Measurements from ENCODE around the gene PLCH2. TPM values are rescaled to one million over a fixed set of nuclear protein-coding genes. Genes with fewer than 3 reads are reported as not detected.

PLCH2 gene
- total RNA-seq, 1 donor from 2014 or later = 0.11 TPM

GRCh38 chr1:2489615-2490014, 13.5 kb downstream of the PLCH2 start:
- no peak for DNase-seq (ENCODE audit: low spot score)
- intact Hi-C loops (cut with DNase I) = no loop called here

- DNase-seq (ENCODE audit: low spot score) = no peak
- intact Hi-C loops (cut with DNase I) = no loop called here
Observed at GRCh38 chr1:2492091-2492490, 16.0 kb downstream of the PLCH2 start.

DNA sequence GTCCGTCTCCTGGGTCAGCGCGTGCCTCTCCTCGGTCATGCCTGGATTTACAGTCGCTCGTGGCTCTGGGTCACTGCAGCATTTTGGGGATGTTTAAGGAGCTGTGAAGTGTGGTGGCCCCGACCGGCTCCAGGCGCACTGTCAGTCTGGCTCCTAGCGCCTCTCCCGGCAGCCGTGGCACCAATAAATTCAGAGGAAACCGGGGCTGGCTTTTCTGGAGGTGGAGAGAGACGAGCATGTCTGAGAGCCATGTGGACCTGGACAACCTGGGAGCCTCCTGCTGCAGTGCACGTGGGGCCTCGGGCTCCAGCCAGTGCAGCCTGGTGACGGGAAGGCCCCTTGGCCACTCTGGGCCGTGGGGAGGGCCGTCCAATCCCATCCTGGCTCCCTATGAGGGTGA, 17.1 kb downstream of the PLCH2 start:
- intact Hi-C loops (cut with DNase I) = no loop called here
- no peak for DNase-seq (ENCODE audit: low spot score)

DNA sequence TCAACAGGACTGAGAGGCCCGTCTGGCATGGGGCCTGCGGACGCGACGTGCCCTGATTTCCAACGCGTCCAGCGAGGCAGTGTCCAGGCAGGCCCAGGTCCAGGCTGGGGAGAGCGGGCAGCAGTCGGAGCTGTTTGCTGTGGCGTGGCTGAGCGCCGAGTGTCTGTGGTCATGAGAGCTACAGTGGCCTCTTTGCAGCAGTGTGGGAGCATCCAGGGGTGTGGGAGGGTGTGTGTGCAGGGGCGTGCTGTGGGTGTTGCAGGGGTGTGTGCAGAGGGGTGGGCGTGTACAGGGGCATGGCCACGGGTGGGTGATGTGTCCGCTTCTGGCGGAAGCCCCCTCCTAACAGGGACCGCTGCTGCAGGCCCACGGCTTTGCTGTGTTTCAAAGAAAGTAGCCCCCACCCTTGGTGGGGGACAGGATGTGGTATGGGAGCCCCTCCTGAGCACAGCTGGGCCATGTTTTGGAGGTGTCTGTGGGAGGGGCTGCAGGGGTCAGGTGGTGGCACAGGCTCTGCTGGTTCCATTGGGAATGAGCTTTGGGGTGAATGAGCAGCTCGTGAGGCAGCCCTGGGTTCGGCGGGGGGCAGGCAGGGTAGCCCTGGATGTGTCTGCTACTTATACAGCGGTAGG, 17.7 kb downstream of the PLCH2 start:
- no peak for DNase-seq (ENCODE audit: low spot score)
- intact Hi-C loops (cut with DNase I) = no loop called here

GRCh38 chr1:2494323-2494693, 18.2 kb downstream of the PLCH2 start:
- no peak for DNase-seq (ENCODE audit: low spot score)
- intact Hi-C loops (cut with DNase I) = no loop called here

- DNase-seq (ENCODE audit: low spot score) = no peak
- intact Hi-C loops (cut with DNase I) = no loop called here
Observed at GRCh38 chr1:2495026-2495425, 18.9 kb downstream of the PLCH2 start.

DNA sequence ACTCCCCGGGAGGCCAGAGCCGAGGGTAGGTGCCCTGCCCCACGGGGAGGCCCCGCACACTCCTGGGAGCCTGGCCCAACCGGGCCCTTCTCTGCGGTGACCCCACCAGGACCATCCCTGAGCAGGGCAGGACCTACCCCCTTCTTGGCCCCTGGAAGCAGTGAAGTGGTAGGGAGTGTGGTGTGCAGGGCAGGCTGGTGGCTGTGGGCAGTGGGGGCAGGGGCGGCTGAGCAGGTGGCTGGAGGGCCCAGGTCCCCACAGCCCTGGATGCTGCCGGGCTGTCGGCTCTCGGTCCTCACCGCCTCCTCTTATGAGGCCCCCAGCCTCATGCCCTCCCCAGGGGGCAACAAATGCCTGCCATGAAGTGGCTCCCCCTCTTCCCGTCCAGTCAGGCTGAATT, 19.5 kb downstream of the PLCH2 start:
- intact Hi-C loops (cut with DNase I) = no loop called here
- DNase-seq (ENCODE audit: low spot score) = no peak

DNA sequence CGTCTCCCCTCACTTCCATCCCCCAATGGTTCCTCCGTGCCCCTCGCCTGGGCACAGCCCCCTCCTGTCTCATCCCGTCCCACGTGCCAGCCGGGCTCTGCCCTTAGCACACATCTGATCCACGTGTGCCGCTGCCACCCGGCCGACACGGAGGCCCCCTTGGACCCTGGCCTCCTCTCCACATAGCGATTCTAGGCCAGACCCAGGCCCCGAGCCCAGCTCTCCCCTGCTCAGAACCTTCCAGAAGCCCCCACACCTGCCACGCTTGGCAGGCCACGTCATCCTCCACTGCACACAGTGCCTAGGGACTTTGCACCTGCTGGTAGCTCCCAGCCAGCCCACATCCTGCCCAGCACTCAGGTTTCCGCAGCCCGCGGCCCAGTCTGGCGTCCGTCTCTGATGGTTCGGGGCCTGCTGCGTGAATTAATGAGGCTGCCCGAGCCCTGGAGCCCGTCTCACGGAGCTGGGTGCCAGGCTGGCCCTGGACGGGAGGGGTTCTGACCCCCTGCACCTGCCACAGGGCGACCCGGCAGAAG, 20.1 kb downstream of the PLCH2 start:
- intact Hi-C loops (cut with DNase I) = no loop called here
- DNase-seq (ENCODE audit: low spot score) = no peak

- no peak for DNase-seq (ENCODE audit: low spot score)
- intact Hi-C loops (cut with DNase I) = no loop called here
Observed at GRCh38 chr1:2496746-2497145, 20.7 kb downstream of the PLCH2 start.

DNA sequence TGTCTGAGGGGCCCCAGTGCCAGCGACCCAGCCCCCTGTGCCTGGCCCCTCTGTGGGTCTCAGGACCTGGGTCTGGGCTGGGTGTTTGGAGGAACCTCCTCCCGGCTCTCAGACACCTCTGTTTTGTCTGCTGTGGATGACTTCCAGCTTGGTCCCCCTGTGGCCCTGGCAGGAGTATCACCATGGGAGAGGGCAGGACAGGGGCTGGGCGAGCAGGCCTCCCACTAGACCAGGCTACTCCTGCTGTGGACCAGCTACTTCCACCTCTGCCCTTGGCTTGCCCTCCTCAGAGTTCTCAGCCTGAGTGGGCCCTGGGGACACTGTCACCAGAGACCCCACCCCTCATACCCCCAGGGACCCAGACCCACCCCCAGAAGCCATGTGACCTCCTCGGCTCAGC, 21.8 kb downstream of the PLCH2 start:
- no peak for DNase-seq (ENCODE audit: low spot score)
- intact Hi-C loops (cut with DNase I) = no loop called here

GRCh38 chr1:2498648-2499047, 22.6 kb downstream of the PLCH2 start:
- no peak for DNase-seq (ENCODE audit: low spot score)
- intact Hi-C loops (cut with DNase I) = no loop called here

GRCh38 chr1:2499260-2499659, 23.2 kb downstream of the PLCH2 start:
- no peak for DNase-seq (ENCODE audit: low spot score)
- intact Hi-C loops (cut with DNase I) = no loop called here

DNA sequence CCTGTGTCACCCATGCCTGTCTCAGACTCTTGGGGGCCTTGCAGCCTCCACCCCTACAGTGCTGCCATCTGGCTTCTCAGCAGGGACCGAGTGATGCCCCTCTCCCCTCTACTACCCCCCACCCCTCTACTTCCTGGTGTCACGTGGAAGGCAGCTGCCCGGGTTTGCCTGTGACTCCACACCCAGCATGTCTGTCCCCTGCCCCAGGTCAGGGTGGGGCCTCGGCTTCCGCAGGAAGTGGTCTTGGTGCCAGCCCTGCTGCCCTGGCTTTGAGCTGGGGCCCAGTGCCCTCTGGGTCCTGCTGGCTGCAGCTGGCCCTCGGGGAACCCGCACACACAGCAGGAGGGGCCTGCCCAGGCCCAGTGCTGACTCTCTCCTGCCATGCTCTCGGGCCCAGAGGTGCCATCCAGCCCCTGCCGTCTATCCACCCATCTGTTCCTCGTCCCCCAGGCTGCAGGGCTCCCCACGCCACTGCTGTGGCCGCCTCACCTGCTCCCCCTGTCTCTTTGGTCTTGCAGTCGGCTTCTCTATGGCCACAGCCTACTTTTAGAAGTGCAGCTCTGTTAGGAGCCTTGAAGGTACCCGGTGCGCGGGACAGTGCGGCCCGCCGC, 24.0 kb downstream of the PLCH2 start:
- intact Hi-C loops (cut with DNase I) = no loop called here
- DNase-seq (ENCODE audit: low spot score) = no peak

GRCh38 chr1:2501041-2501819, 25.1 kb downstream of the PLCH2 start:
- intact Hi-C loops (cut with DNase I) = no loop called here
- no peak for DNase-seq (ENCODE audit: low spot score)

GRCh38 chr1:2501820-2502119, 25.7 kb downstream of the PLCH2 start:
- DNase-seq (ENCODE audit: low spot score) = no peak
- intact Hi-C loops (cut with DNase I) = no loop called here

GRCh38 chr1:2502210-2502609, 26.1 kb downstream of the PLCH2 start:
- no peak for DNase-seq (ENCODE audit: low spot score)
- intact Hi-C loops (cut with DNase I) = no loop called here

DNA sequence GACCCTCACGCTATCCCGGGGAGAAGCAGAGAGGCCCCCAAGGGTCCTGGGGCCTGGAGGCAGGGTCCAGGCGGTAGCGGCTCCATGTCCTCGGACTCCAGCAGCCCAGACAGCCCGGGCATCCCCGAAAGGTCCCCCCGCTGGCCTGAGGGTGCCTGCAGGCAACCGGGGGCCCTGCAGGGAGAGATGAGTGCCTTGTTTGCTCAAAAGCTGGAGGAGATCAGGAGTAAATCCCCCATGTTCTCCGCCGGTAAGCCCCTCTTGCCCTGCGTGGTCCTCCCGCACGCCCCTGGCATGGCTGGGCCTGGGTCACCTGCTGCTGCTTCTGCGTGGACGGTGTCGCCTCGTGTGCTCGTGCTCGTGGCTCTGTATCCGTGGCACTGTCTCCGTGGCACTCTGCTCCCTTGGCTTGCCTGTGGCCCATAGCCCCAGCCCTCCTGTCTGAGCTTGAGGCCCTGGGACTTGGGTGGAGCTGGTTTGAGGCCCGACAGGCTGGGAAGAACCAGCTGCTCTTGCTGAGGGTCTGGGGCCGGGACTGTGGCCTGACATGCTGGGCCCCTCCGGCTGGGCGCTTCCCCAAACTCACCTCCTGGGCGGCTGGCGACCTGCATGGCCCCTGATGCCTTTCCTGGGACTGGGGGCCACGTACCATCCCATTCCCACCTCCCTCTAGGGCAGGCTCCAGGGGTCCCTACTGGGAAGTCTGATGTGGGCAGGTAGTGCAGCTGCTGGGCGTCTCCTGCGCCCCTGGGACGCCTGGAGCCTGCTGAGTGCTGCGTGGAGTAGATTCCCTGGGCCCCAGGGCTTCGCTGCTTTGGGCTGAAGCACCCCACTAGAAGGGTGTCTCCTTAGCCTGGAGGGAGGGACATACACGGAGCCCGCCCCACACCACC, 26.8 kb downstream of the PLCH2 start:
- no peak for DNase-seq (ENCODE audit: low spot score)
- intact Hi-C loops (cut with DNase I) = no loop called here

- no peak for DNase-seq (ENCODE audit: low spot score)
- intact Hi-C loops (cut with DNase I) = no loop called here
Observed at GRCh38 chr1:2503554-2504224, 27.6 kb downstream of the PLCH2 start.

- intact Hi-C loops (cut with DNase I) = no loop called here
- DNase-seq (ENCODE audit: low spot score) = no peak
Observed at GRCh38 chr1:2504225-2504948, 28.3 kb downstream of the PLCH2 start.

All from cardiac septum (tissue), 1 donor.